ENCODE data around the gene ASIC2.

ASIC2 gene

DNA sequence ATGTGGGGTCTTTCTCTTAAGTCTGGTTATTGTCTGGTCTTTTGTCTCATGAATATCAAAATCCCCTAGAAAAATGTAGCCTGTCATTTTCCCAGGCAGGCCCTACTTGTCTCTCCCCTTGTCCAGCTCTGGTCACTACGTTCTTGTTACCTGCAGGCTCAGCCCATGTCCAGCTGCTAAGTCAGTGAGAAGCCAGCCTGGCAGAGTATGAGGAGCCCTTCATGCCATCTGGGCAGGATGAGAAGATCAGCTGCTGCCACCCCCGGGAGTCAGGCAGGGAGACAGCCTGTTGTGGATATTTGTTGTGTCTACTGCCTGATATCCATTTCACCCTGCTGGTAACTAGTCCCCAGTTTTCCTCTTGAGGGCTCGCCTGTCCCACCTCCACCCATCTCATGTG is 88.9 kb downstream of the ASIC2 start:
- no peak for DNase-seq (ENCODE audit: low read depth, low spot score)

DNA sequence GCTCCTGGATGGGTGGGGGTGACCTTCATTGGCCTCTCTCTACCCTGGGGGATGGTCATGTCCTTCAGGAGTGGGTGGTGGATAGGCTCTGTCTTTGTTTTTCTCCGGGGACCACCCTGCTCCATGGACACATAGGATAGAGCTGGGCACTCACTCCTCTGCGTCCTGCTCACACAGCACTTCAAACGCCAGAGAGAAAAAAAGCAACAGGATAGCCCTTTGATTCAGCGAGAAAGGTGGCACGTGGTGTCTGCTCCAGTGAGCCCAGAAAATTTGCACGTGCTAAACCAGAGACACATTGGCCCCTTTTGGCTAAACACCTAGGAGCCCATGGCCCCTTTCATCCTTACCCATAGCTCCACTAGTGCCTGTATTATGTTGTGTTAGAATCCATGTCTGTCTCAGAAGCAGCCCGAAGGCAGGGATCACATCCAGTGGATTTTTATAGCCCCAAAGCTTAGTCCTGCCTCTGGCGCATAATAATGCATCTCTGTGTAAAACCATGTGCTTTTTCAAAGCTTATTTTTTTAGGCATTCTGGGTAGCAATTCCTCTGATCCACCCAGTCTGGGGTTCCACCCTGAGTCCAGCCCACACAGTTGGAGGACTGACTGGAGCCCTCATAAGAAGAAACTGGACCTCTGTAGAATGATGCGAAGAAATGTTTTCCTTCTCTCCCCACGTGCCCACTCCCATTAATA is 90.1 kb downstream of the ASIC2 start:
- DNase-seq (ENCODE audit: low read depth, low spot score), result no peak

DNA sequence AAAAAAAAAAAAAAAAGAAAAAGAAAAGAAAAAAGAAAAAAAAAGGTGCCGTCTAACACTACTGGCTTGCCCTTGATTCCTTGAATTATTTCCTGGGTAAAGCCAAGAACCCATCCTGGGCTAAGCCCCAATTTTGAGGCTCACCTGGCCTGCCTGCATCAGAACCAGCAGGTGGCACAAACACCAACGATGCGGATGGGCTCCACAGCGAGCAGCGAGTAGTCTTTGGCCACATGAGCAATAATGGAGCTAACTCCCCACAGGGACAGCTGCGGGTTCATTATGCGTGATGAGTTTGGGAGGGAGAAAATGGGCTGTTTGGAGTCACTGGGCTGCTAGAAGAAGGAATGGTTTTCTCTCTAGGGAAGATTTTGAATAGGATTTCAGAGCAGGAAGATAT is 91.1 kb downstream of the ASIC2 start:
- DNase-seq (ENCODE audit: low read depth, low spot score), result no peak

DNA sequence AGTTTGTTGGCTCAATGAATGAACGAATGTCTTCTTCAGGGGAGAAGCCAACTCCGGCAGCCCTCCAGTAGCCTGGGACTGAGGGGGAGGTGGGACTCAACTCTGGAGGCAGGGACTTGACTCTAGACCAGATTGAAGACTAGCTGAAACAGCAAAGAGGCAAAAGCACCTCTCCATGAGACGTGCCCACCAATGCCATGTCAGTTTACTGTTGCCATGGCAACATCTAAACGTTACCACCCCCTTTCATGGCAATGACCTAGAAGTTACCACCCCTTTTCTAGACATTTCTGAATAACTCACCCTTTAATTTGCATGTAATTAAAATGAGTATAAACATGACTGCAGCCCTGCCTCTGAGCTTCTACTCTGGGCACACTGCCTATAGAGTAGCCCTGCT is 91.8 kb downstream of the ASIC2 start:
- no peak for DNase-seq (ENCODE audit: low read depth, low spot score)

DNA sequence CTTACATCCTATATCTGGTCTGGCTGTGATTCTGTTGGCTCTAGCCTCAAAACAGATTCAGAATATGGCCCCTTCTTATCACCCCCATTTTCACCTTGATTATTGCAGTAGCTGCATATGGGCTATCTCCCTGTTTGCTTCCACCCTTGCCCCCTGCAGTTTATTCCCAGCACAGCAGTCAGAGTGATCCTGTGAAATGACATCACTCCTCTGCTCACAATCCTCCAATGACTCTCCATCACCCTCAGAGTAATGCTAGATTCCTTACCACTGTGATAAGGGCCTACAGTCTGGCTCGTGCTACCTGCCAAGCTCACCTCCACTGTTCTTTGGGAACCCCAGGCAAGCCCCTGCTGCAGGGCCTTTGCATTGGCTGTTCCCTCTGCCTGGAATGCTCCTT is 92.5 kb downstream of the ASIC2 start:
- no peak for DNase-seq (ENCODE audit: low read depth, low spot score)

DNA sequence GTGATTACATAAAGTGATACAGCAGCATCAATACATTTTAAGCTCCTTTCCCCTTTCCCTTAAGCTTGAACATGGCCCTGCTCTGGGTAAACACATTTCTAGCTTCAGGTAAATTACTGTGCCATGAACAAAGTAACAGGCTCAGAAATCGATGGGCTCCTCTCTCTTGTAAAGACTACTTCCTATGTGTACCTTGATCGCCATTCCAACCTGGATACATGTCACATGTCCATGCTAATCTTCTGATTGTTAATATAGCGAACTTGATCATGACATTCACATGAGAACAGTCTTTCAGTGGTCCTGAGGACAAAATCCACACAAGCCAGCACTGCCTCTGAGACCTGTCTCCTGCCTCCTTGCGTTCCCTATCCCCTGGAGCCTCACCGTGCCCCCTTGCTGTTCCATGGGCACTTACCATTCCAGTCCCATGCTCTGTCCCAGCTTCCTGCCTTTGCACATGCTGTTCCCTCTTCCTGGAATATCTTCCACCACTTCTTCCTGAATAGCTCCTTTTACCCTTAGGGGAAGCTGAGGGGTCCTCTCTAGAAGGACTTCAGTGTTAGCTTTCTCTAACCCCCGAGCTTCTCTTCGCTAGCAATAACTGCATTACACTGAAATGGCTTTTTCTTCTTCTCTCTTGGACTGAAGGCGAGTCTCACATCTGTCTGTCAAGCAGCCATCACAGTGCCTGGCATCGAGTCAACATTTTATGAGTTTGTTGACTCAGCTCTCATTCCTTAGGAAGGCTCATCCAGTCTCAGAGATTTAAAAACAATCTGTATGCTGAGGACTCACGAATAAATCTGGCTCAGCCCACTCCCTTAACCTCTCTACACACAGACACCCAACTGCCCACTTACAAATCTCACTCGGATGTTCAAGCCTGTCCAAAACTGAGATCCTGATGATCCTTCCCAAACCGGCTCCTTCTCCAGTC is 93.3 kb downstream of the ASIC2 start:
- DNase-seq (ENCODE audit: low read depth, low spot score), result no peak

DNA sequence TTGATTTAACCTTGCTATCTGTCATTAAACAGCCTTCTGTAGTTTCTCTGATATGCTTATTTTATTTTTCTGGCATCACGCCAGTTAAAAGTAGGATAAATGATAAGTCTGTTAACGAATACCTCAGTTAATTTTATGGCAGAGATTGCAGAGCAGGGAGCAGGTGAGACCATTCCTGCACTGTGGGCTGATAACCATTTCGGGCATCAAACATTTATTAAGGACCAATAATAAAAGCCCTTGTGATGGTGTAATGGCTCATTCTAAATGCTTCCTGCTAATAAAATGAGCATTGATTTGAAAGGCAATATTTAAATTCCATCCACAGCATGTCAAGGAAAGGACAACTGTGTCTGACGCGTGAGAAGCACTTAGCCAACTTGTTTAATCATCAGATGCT is 94.1 kb downstream of the ASIC2 start:
- no peak for DNase-seq (ENCODE audit: low read depth, low spot score)

DNA sequence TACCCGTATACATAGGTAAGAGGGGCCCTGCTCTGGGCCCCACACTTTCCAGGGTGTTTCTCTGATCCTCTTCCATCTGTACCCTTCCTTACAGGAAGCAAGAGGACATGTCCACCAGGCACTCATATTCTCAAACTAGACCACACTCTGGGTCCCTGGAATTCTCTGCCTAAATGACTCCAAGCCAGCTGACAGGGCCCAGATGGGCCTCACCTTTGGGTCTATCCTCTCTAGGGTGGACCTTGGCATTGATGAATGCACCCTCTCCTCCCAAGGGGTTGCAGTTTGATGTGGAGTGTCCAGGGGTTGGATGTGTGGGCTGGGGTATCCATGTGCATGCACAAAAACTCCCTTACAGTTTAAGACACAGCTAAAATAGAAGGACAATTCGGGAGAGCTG is 95.8 kb downstream of the ASIC2 start:
- DNase-seq (ENCODE audit: low read depth, low spot score), result no peak

DNA sequence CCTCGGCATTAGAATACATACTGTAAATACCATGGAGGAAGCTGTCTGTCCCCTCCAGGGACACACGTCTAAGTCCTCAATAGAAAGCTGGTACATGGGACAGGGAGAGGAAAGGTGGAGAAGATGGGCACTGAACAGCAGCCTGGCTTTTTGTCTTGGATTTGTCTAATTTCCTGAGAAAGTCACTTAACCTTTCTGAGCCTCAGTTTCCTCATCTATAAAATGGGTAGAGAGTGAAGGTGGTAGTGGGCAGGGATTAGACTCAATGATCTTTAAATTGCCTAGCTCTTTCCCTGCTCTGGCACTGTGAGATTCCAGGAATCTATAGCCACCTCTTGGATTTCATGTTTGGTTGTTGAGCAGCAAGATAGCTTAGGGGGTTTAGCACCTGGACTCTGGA is 96.2 kb downstream of the ASIC2 start:
- DNase-seq (ENCODE audit: low read depth, low spot score), result no peak

DNA sequence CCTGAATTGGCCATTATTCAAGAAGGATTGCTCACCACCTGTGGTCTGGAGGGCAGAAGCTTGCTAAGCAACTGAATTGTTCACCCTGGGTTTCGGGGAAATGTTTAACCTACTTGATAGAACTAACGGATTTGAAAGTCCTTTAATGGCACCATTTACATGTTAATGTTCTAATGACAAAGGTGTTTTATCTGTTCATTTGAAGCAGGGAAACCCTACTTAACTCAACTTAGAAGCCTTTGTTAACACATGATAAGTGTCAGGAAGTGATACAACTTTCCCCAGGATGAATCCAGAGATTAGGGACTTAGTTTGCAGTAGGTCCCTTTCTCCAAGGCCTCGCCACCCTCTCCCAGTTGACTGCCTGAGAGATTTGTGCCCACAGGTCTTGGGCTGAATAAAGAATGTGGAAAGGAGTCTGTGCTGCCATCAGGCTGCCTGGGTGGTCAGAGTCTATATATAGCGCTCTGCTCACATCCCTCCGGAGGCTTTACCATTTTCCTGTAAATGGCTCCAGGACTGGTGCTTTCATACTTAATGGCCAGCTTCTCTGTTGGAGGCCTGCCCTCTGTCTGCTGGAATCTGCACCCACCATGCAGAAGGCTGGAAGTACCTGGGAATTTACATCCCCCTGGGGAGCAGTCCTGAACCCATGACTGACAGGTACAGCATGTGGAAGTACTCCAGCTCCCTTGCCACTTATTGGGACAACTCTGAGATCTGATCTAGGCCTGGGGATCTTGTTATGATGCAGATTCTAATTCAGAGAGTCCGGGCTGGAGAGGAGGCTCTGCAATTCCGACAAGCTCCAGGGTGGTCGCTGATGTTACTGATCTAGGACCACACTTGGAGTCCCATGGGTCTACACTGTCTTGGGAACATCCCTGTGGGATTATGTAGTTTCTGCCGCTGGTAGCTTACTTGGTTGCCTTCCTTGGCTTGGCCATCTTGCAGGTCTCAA is 99.9 kb downstream of the ASIC2 start:
- peak; percentile 45 for DNase-seq (ENCODE audit: low read depth, low spot score)

DNA sequence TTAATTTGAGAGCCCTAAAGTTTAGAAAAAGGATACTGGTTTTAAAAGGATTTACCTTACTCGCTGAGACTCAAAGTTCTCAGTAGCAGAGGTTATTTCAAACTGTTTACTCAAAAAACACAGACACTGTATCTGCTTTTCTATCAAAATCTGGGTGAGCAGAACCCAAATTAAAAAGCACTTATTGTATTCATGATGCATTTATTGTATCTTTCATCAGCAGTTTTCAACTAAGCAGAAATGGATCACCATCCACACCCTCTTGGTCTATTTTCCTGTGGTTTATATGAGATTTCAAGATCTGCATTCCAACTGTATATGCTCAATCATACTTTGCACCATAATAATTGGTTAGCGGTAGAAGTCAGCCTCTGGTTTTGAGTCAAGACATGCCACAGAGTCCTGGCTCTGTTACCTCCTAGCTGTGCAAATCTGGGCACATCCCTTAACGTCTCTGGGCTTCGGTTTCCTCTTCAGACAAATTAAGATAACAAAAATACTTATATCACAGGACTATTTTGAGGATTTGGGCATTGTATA is 109.5 kb downstream of the ASIC2 start:
- DNase-seq (ENCODE audit: low read depth, low spot score), result no peak

DNA sequence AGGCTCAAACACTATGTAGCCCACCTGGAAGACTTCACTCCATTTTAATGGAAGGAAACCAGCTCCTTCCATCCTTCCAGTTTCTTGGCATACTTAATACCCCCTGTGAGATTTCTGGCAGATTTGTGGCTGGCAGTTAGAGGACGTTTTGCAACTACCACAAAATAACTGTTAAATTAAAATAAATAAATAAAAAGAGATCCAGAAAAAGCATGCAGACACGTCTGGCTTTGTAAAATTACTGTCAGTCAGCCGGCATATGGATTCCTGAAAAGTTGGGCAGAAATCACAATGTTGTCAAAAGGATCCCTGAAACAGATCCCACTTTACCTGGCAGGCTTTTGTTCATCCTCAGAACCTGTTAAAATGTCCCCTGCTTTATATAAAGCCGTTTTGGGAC is 113.9 kb downstream of the ASIC2 start:
- DNase-seq (ENCODE audit: low read depth, low spot score), result no peak

DNA sequence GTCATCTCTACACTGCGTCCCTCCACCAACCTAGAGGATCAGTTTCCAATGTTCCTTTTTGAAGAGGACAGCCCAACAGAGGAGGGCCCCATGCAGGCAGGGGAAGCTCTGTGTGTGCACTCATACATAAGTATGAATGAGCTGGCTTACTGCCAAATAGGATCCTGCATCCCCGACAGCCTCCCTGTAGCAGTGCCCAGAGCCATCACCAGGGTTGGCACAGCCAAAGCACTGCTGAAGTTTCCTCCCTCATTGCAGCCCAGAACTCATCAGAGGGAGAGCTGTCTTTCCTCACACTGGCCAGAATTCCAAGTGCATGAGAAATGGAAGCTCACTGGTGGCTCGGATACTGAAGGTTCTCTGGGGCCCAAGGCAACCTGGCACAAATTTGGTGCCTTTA is 114.4 kb downstream of the ASIC2 start:
- DNase-seq (ENCODE audit: low read depth, low spot score), result no peak

DNA sequence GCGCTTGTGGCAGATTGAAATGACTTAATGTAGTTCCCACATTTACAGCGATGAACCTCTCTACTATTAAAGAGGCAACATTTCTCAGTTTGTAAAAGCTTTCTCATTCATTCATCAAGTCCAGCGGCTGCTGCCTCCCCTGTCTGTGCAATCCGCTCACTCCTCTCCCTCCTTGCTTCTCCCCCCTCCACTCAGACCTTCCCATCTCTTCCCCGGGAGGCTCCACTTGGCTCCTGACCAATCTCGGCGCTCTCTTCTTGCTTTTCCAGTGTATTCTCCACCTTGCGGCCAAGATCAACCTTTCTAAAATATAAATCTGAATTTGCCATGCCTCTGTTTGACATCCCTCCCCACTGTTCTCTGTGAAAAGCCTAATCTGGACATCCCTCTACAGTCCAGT is 117.5 kb downstream of the ASIC2 start:
- DNase-seq (ENCODE audit: low read depth, low spot score), result no peak

DNA sequence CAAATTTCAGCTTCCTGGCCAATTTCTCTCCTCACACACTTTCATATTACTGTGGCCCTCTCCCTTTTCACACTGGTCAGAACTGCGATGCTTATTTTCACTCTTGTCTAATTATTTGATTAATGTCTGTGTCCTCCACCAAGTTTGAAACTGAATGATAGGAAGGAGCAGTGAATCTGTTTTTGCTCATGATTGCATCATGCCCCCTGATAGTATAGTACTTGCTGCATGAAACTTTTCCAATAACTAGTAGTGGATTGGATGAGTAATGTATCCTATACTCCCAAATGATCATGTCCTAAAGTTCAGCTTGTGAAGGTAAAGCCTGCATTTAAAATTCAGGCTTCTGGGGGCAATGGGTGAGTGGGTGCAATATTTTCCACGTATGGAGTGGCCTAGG is 121.2 kb downstream of the ASIC2 start:
- DNase-seq (ENCODE audit: low read depth, low spot score), result no peak

DNA sequence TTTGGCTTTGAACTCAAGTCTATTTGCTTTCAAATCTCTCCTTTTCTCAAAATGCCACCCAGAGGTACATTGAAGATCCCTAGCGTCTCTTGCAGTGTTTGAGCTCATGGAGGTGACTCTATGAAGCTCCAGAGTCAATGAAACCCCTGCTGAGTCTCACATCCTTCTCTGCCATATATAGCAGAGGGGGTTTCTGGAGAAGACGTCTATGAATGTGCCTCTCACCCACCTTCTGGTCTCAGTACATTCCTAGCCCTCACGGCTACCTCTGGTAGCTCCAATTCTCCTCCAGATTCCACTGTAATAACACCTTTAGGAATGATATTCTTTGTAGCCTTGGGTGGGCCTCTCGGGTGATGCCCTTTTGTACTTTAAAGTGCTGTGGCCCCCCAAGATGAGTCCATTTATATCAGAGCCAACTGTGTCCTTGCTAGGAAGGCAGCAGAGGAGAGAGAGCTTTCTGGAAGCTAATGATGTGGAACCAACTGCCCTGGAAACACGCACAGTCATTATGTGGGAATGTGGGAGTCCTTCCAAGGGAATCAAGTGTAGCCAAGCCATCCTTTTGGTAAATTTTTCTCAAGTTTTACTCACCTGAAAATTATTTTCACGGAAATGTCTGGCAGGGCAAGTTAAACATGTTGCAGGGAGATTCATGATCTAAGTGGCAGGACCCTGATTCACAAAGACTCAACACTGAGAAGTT is 123.4 kb downstream of the ASIC2 start:
- peak; percentile 91 for DNase-seq (ENCODE audit: low read depth, low spot score)

DNA sequence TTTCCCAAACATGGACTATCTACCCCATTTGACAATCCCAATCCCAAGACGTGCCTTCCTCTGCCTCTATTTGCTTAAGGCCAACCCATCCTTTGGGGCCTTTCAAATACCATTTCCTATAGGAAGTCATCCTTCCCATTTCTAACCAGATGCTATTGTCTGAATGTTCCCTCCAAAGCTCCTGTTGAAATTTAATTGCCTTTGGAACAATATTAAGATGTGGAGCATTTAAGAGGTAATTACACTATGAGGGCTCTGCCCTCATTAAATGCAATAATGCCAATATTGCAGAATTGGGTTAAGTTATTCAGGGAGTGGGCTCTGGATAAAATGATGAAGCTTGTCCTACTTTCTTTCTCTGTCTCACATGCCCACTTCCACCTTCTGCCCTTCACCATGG is 125.4 kb downstream of the ASIC2 start:
- no peak for DNase-seq (ENCODE audit: low read depth, low spot score)

DNA sequence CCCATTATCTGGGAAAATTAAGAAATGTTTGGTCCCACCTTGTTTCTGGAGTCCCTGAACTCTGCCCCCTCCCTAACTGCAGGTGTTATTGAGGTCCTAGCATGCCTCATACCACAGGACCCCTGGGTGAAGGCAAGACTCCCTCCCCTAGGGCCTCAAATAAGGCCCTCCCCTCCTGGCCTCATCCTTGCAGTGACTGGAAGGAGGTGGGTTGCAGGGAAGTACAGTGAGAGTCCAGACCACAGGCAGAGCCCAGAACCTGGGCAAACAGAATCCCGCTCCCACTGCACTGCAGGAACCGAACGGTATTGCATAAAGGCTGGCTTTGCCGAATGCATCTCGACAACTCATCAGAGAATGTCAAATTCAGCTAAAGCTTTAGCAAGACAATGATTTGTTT is 126.6 kb downstream of the ASIC2 start:
- DNase-seq (ENCODE audit: low read depth, low spot score), result no peak

DNA sequence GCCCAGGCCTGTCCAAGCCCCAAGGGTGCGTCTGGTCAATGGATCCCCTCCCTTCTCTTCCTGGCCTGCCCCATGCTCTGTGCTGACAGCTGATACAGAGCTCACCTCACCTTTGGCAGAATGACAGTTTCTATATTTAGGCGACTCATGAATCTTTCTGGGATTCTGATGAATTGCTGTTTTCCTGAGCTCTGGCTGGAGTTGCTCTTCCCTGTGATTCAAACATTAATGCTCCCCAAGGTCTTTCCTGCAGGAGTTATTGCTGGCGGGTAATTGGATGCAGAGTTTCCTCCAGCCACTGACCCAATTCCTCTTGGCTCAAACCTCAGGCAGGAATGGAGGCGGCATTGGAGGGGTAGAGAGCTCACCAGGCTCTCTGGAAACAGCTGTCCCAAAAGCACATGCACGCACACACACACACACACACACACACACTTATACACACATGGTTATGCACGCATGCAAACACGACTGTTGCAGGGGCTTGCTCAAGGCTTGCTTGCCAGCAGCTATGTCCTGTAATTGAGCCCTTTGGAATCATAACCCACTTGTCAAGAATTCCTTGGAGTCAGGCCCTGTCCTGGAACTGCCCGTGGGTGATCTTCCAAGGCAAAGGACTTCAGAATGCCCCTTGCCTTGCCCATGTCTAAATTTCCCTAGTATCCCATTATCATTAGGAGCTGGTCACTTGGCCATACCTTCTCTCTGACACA is 128.8 kb downstream of the ASIC2 start:
- DNase-seq (ENCODE audit: low read depth, low spot score), result peak; percentile 16

DNA sequence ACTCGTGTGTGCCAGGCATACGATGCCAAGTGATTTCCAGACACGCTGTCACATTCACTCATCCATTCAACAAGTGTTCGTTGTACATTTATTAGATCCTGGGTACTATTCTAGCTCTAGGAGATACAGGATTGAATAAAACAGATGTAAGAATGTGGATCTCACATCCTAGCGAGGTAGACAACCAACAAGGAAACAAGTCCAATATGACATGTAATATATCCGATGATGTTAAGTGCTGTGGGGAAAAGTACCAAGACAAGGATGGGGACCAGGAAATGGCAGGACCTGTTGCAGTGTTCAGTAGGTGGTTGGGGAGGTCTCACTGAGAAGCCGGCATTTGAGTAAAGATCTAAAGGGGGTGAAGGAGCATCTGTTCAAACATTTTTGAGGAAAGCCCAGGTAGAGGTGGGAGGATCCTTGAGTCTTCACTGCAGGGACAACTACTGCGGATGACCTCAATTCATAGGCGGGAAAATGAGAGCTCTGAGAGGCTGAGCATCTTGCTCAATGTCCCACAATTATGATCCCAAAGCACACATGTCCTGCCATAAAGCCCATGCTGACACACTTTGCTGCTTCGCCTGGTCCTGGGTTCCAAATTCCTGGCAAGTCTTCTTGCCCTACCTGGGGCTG is 129.4 kb downstream of the ASIC2 start:
- DNase-seq (ENCODE audit: low read depth, low spot score), result no peak
